Measurements from ENCODE around the gene CENPN.
A peak's percentile ranks its signal among the peaks of the same experiment; 100 is the strongest.

CENPN gene

DNA sequence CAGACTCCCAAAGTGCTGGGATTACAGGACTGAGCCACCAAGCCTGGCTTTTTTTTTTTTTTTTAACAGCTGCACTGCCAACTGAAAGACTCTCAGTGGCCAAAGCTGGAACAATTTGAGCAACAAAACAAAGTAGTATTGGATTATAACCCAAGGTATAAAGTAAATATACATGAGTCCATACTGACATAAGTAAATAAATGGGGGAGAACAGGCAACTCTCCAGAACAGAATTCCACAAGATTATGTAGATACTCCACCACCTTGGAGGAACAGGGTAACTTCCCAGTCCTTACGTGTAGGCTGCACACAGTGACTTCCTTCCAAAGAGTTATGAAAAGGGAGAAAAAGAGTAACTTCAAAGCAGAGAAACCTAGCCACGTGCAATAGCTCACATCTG is 16.0 kb upstream of the CENPN start:
- H3K4me3 ChIP-seq (ENCODE audit: low read depth, low read length) = no peak overlapping the region
- H3K79me2 ChIP-seq (ENCODE audit: control insufficient read depth, insufficient read depth, low read length, unreplicated experiment) = peaks cover 87% of the 10 kb centered on the region
- H3K27ac ChIP-seq (ENCODE audit: low read depth, low read length) = no peak overlapping the region
- H2AFZ ChIP-seq (ENCODE audit: low read length, unreplicated experiment) = no peak overlapping the region
- H3K27me3 ChIP-seq (ENCODE audit: insufficient read depth, low read length) = no peaks in the 10 kb centered on the region
- peaks cover 41% of the 10 kb centered on the region for H3K4me1 ChIP-seq (ENCODE audit: control insufficient read depth, insufficient read depth, low read length, unreplicated experiment)
- no peaks in the 10 kb centered on the region for H3K36me3 ChIP-seq (ENCODE audit: insufficient read depth, low read length)

DNA sequence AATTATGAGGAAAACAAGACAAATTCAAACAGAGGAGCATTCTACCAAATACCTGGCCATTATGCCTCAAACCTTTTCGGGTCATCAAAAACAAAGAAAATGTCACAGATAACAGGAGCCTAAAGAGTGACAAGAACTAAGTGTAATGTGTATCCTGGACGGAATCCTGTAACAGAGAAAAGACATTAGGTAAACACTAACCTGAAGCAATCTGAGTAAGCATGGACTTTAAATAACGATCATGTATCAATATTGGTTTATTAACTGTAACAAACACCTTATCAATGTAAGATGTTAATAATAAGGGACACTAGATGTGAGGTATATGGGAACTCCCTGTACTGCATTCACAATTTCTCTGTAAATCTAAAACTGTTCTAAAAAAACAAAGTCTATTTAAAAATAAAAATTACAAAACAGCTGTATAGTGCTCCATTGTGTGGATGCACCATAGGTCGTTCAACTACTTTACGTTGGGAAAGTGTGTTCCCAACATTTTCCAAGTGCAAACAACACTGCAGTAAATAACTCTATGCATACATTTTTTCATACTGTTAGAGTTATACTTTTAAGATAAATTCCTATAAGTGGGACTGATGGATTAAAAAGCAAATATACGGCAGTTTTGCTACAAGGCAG is 15.1 kb upstream of the CENPN start:
- Histone ChIP-seq H2AFZ (ENCODE audit: low read length, unreplicated experiment) (no peak overlapping the region), H3K4me1 (ENCODE audit: control insufficient read depth, insufficient read depth, low read length, unreplicated experiment) (peaks cover 42% of the 10 kb centered on the region), H3K27me3 (ENCODE audit: insufficient read depth, low read length) (no peaks in the 10 kb centered on the region), H3K36me3 (ENCODE audit: insufficient read depth, low read length) (no peaks in the 10 kb centered on the region), H3K4me3 (ENCODE audit: low read depth, low read length) (no peak overlapping the region), H3K79me2 (ENCODE audit: control insufficient read depth, insufficient read depth, low read length, unreplicated experiment) (peaks cover 89% of the 10 kb centered on the region), H3K27ac (ENCODE audit: low read depth, low read length) (peak overlapping the region; percentile 85; the same call in 1 of the 2 replicates)

DNA sequence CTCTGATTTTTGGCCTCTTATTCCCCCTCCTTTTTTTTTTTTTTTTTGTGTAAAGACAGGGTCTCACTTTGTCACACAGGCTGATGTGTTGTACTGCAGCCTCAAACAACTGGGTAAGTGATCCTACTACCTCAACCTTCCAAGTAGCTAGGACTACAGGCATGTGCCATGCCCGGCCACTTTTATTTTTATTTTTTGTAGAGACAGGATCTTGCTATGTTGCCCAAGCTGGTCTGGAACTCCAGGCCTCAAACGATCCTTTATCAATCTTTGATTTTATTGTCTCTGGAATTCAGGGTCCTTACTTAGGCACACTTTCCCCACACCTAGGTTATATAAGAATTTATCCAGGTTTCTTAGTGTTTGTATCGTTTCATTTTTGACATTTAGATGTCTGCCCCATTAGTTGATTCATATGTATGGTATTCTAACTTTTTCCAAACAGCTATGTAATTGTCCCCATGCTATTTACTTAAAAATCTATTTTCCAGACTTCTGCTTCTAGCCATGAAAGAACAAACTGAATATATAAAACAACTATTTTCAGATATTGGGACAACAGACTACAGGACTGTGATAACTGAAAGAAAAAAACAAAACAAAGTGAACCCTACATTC is 14.2 kb upstream of the CENPN start:
- Histone ChIP-seq H3K27me3 (ENCODE audit: insufficient read depth, low read length) (no peaks in the 10 kb centered on the region), H2AFZ (ENCODE audit: low read length, unreplicated experiment) (no peak overlapping the region), H3K79me2 (ENCODE audit: control insufficient read depth, insufficient read depth, low read length, unreplicated experiment) (peaks cover 91% of the 10 kb centered on the region), H3K27ac (ENCODE audit: low read depth, low read length) (peak overlapping the region; percentile 85), H3K4me1 (ENCODE audit: control insufficient read depth, insufficient read depth, low read length, unreplicated experiment) (peaks cover 43% of the 10 kb centered on the region), H3K36me3 (ENCODE audit: insufficient read depth, low read length) (no peaks in the 10 kb centered on the region), H3K4me3 (ENCODE audit: low read depth, low read length) (peak overlapping the region; percentile 63)

- Histone ChIP-seq H3K27me3 (ENCODE audit: insufficient read depth, low read length) (no peaks in the 10 kb centered on the region), H3K36me3 (ENCODE audit: insufficient read depth, low read length) (no peaks in the 10 kb centered on the region), H2AFZ (ENCODE audit: low read length, unreplicated experiment) (no peak overlapping the region), H3K4me1 (ENCODE audit: control insufficient read depth, insufficient read depth, low read length, unreplicated experiment) (peaks cover 45% of the 10 kb centered on the region), H3K79me2 (ENCODE audit: control insufficient read depth, insufficient read depth, low read length, unreplicated experiment) (peaks cover 92% of the 10 kb centered on the region), H3K4me3 (ENCODE audit: low read depth, low read length) (peak overlapping the region; percentile 63), H3K27ac (ENCODE audit: low read depth, low read length) (peak overlapping the region; percentile 85)
These were observed 13.7 kb upstream of the CENPN start for GRCh38 chr16:80993307-80993706.

GRCh38 chr16:80993834-80994233 is 13.2 kb upstream of the CENPN start:
- no peak overlapping the region for H2AFZ ChIP-seq (ENCODE audit: low read length, unreplicated experiment)
- peak overlapping the region; percentile 63 for H3K4me3 ChIP-seq (ENCODE audit: low read depth, low read length)
- H3K79me2 ChIP-seq (ENCODE audit: control insufficient read depth, insufficient read depth, low read length, unreplicated experiment) = peaks cover 92% of the 10 kb centered on the region
- peaks cover 45% of the 10 kb centered on the region for H3K4me1 ChIP-seq (ENCODE audit: control insufficient read depth, insufficient read depth, low read length, unreplicated experiment)
- no peaks in the 10 kb centered on the region for H3K27me3 ChIP-seq (ENCODE audit: insufficient read depth, low read length)
- no peaks in the 10 kb centered on the region for H3K36me3 ChIP-seq (ENCODE audit: insufficient read depth, low read length)
- peak overlapping the region; percentile 85 for H3K27ac ChIP-seq (ENCODE audit: low read depth, low read length)

- Histone ChIP-seq H3K36me3 (ENCODE audit: insufficient read depth, low read length) (no peaks in the 10 kb centered on the region), H3K4me3 (ENCODE audit: low read depth, low read length) (peak overlapping the region; percentile 63; the same call in 1 of the 2 replicates), H3K4me1 (ENCODE audit: control insufficient read depth, insufficient read depth, low read length, unreplicated experiment) (peaks cover 43% of the 10 kb centered on the region), H3K79me2 (ENCODE audit: control insufficient read depth, insufficient read depth, low read length, unreplicated experiment) (peaks cover 93% of the 10 kb centered on the region), H3K27me3 (ENCODE audit: insufficient read depth, low read length) (no peaks in the 10 kb centered on the region), H3K27ac (ENCODE audit: low read depth, low read length) (peak overlapping the region; percentile 85), H2AFZ (ENCODE audit: low read length, unreplicated experiment) (no peak overlapping the region)
These were observed 12.6 kb upstream of the CENPN start for GRCh38 chr16:80994451-80994850.

- Histone ChIP-seq H2AFZ (ENCODE audit: low read length, unreplicated experiment) (peak overlapping the region; percentile 55), H3K4me3 (ENCODE audit: low read depth, low read length) (peak overlapping the region; percentile 75), H3K27me3 (ENCODE audit: insufficient read depth, low read length) (no peaks in the 10 kb centered on the region), H3K4me1 (ENCODE audit: control insufficient read depth, insufficient read depth, low read length, unreplicated experiment) (peaks cover 36% of the 10 kb centered on the region), H3K36me3 (ENCODE audit: insufficient read depth, low read length) (no peaks in the 10 kb centered on the region), H3K27ac (ENCODE audit: low read depth, low read length) (peak overlapping the region; percentile 42), H3K79me2 (ENCODE audit: control insufficient read depth, insufficient read depth, low read length, unreplicated experiment) (peaks cover 95% of the 10 kb centered on the region)
These were observed 10.3 kb upstream of the CENPN start for GRCh38 chr16:80996688-80997138.

GRCh38 chr16:80997139-80997798 is 9.7 kb upstream of the CENPN start:
- Histone ChIP-seq H3K27me3 (ENCODE audit: insufficient read depth, low read length) (no peaks in the 10 kb centered on the region), H3K36me3 (ENCODE audit: insufficient read depth, low read length) (no peaks in the 10 kb centered on the region), H2AFZ (ENCODE audit: low read length, unreplicated experiment) (peak overlapping the region; percentile 55), H3K4me3 (ENCODE audit: low read depth, low read length) (peak overlapping the region; percentile 75), H3K27ac (ENCODE audit: low read depth, low read length) (peak overlapping the region; percentile 42), H3K79me2 (ENCODE audit: control insufficient read depth, insufficient read depth, low read length, unreplicated experiment) (peaks cover 95% of the 10 kb centered on the region), H3K4me1 (ENCODE audit: control insufficient read depth, insufficient read depth, low read length, unreplicated experiment) (peaks cover 32% of the 10 kb centered on the region)

GRCh38 chr16:80997964-80998620 is 8.9 kb upstream of the CENPN start:
- H3K4me3 ChIP-seq (ENCODE audit: low read depth, low read length) = peak overlapping the region; percentile 75
- no peaks in the 10 kb centered on the region for H3K36me3 ChIP-seq (ENCODE audit: insufficient read depth, low read length)

DNA sequence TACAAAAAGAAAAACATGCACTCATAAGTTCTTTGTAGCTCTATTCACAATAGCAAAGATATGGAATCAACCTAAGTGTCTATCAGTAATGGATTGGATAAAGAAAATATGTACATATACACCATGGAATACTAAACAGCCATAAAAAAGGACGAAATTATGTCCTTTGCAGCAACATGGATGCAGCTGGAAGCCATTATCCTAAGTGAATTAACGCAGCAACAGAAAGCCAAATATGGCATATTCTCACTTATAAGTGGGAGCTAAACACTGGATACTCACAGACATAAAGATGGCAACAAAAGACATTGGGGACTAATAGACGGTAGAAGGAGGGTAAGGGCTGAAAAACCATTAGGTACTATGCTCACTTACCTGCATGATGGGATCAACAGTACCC is 6.1 kb upstream of the CENPN start:
- H3K27me3 ChIP-seq (ENCODE audit: insufficient read depth, low read length) = no peaks in the 10 kb centered on the region
- H3K4me3 ChIP-seq (ENCODE audit: low read depth, low read length) = no peak overlapping the region
- no peak overlapping the region for H3K27ac ChIP-seq (ENCODE audit: low read depth, low read length)
- H3K4me1 ChIP-seq (ENCODE audit: control insufficient read depth, insufficient read depth, low read length, unreplicated experiment) = peaks cover 27% of the 10 kb centered on the region
- peaks cover 99% of the 10 kb centered on the region for H3K79me2 ChIP-seq (ENCODE audit: control insufficient read depth, insufficient read depth, low read length, unreplicated experiment)
- H2AFZ ChIP-seq (ENCODE audit: low read length, unreplicated experiment) = no peak overlapping the region
- H3K36me3 ChIP-seq (ENCODE audit: insufficient read depth, low read length) = no peaks in the 10 kb centered on the region

More at GRCh38 chr16:80997964-80998620, 8.9 kb upstream of the CENPN start:
- H3K79me2 ChIP-seq (ENCODE audit: control insufficient read depth, insufficient read depth, low read length, unreplicated experiment) = peaks cover 96% of the 10 kb centered on the region
- H3K4me1 ChIP-seq (ENCODE audit: control insufficient read depth, insufficient read depth, low read length, unreplicated experiment) = peaks cover 27% of the 10 kb centered on the region
- peak overlapping the region; percentile 42 for H3K27ac ChIP-seq (ENCODE audit: low read depth, low read length)
- H2AFZ ChIP-seq (ENCODE audit: low read length, unreplicated experiment) = no peak overlapping the region
- no peaks in the 10 kb centered on the region for H3K27me3 ChIP-seq (ENCODE audit: insufficient read depth, low read length)

Data from ACC112 (cell line).